CD4-positive, alpha-beta T cell treated with Interleukin-15 for 1 hour (primary cell): Measurements from ENCODE around the gene KDR.

Experiments used
- DNase-seq: peaks from one replicate; pipeline ENCODE4 v3.0.0-alpha.2; 2020

The KDR gene

DNA sequence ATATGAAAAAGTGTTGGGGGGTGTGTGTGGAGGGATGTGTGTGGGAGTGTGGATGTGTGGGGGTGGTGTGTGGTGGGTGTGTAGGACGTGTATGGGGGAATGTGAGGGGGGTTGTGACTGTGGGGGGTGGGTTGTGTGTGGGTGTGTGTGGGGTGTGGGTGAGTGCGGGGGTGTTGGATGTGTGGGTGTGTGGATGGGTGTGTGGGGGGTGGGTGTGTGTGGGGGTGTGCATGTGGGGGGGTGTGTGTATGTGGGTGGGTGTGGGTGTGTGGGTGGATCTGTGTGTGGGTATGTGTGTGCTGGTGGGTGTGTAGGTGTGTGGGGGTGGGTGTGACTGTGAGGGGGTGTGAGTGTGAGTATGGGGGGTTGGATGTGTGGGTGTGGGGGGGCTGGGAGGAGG is 47.8 kb downstream of the KDR start:
- no peak for DNase-seq

DNA sequence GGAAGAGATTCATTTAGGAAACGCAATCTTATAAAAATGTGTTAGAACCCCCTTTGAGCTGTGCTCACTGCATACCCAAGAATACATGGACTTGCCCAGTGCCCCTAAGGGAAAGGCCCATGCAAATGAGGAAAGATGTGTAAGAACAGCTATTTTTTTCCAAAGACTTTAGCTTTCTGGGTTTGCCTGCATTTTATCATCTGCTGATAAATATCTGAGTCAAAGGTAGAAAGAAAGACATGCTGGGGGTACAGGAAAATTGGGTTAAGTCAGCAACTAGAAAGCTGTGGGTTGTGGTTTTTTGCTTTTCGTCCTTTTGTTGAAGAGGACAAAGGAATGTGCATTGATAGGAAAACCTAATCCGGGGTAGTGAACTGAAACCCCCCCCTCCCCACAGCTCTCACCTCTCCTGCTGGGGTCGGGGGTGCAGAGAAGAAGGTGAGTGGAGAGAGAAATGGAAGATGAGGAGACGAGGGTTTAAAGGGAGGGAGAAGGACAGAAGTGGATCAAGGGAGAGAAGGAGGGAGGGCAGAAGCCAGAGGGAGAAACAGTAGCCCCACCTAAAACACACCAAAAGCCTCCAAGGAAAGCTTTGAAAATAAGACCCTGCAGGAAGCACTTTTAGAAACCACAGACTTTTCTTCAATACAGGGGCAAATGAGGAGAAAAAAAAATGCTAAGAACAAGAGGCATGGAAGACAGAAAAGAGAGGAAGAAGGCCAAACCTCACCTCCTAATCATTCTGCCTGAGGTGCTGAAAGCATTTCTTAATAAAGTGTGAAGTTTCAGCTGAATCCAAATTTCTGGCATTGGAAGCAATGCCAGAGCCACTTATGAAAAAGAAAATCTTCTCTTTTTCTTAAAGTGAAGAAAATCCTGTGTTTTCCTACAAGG is 49.3 kb downstream of the KDR start:
- DNase-seq, result no peak

DNA sequence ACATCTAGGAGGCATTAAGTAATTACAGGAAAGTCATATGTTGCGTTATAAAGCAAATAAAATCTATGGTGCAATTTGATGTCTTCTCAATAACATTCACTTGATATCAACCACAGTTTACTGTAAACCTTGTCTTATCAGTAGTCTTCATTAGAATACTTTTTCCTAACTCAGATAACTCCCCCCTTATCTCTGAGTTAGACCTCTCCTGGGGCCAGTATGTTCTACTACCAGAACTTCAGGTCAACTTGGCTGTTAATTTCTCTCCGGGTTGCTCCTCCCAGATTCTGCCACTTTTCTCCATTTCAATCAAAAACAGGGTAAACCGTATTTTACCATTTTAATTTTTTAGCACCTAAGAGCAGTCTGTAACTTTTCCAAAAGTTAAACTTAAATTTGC is 50.0 kb downstream of the KDR start:
- DNase-seq, result no peak

DNA sequence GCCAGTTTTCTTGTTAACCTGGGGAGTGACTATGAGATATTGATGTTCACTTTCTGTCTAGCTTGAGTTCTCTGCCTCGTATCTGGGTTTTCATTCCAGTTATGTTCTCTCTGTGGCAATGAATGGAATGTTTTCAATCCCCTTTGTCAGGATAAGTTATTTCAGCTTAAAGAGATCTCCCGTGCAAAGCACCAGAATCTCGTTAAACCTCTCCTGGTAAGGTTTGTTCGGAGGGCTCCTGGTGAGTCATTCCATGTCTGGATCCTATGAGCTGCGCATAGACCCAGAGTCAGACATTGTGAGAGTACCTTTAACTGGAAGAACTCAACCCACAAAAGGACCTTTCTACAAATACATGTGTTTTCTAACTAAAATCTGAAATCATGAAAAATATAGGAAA is 51.0 kb downstream of the KDR start:
- DNase-seq, result no peak

DNA sequence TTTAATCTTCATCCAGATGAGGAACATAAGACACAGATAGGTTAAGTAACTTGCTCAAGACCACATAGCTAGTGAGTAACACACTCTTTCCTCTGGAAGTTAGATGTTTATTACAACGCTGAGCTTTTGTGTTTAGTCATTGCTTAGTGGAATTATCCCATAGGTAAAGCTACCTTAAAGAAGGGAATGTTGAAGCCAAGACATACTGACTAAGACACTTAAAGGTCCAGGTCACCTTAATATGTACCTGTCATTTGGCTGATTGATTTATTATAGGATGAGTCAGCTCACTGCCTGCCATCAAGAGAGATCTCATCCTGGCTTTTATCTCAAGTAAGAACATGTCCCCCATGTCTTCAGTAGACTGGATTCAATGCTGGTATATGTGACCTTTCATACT is 53.4 kb downstream of the KDR start:
- DNase-seq, result no peak

DNA sequence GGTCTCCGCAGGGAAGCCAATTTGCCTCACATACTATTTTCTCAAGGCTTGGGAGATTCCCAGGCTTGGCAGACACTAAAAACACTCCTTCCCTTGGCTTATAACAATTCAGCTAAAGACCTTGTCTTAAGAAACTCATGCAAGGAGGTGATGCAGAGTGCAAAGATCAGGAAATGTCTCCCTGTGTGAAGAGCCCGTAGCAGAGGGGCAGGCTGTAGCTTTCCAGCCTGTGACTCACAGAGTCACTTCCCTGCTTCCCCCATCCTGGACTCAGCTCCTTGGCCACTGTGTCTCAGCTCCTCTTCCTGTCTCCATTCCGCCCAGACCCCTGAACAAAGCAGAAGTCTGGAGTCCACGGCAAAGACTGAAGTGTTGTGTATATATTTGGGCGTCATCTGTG is 56.1 kb downstream of the KDR start:
- DNase-seq, result no peak

DNA sequence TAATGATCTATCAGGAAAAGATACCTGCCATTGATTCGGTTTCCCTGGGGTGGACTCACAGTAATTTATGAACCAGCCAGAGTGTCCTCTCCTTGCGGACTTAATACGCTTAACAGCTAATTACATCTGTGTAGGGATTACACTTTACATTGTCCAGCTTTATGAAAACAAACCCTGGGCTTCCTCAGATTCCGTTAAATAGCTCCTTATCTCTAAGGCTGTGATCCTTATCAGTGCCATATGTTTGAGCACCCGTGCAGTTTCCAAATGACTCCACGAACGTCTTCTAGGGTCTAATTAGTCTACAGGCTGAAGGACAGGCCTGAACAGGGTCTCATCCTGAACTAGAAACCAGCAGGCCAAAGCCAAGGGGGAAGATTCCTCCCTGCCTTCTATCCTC is 56.9 kb downstream of the KDR start:
- no peak for DNase-seq

DNA sequence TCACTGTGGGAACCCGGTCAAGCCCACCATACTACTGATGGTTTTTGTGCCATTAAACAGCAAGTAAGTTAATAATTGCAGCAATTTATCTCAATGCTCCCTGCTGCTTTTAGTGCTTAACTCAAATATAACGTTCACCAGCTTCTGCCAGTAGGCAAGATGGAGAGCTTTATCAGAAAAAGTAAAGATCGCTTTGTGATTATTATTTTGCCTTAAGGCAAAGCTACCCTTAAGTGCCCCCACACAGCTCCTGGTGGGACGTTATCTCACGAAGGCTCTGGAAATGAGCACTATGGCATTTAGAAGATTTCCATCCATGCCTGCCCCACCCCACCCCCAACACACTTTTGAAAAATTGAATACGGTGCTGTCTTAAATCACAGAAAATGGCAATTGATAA is 59.4 kb downstream of the KDR start:
- DNase-seq, result no peak

DNA sequence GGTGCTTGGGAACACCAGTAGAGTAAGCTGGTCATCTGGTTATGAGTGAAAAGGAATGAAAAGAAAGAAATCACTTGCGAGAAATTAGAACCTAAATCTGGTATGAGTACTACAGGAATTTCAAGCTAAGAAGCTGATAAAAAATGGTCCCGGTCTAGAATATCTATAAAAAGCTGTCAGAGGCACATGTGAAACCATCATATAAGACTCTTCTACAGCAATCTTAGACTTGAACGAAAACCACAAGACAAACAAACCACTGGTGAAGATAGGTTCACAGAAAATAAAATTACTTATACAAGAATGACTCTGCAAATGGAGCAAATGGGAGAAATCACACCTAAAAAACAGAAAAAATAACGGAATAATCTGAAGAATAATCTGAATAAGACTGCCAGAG is 69.9 kb downstream of the KDR start:
- no peak for DNase-seq

DNA sequence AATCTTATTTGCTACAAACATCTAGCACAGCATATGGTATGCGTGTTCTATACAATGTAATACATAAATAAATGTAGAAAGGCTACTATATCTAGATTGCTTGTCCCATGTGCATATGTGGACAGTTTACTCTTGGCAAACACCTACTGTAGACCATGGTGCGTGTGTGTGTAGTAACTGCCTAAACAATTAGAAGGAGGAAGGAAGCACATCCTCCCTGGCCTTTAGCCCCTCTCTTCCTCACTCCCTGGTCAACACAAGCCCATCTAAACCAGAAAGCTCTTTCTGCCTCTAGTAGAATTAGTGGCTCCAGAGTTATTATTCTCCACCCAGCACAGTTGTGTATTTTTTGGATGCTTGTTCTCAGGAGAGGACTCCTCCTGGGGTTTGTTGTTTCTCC is 73.9 kb downstream of the KDR start:
- DNase-seq, result no peak

DNA sequence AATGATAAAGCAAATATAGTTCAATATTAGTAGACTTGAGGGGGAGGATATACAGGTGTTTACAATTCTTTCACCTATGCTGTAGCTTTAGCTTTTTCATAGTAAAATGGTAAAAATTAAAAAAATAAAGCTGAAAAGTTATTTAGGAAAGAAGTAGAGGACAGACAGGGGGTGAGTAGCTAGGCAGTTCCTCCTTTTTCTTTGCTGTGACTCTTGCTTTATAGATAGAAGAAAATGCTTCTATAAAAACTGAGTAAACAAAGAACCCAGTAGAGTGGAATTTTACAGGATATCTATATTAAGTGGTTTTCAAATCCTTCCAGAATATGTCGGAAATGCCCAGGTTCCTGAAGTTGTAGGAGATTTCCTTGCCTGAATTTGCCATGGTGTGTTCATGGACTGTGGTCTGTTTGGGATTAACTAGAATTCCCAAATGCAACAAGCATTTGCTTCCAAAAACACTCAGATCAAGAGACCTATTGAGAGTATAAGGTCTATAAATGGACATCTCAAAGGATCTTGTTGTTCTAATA is 74.9 kb downstream of the KDR start:
- DNase-seq, result no peak

DNA sequence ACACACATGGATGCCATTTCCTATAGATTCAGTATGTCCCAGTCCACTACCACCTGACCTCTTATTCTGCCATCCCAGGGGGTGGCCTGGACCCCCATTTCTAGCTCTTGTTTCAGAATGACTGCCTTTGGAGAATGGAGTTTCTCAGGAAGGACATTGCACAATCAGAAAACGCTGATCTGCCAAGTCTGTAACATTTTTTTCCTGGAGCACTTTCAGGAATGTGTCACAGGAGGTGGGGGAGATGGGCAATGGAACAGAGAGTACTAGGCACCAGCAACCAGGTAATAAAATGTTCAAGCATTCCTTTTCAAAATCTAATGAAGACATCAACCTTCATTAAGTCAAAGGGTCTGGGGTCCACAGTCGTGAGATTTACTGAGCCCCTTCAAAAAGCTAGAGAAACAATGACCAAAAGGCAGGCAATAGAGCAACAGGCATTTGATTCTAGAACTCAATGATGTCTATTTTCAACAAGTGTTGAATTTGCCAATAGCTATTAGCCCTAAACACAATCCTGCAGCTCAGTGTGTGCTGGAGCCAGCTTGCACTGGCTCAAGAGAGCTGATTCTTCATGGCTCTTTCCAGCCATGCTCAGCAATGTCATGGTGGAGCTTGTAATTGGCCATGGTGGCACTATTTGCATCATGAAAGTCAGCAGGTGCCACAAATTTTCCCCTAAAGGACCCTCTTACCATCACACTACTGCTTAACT is 87.1 kb downstream of the KDR start:
- DNase-seq, result no peak

DNA sequence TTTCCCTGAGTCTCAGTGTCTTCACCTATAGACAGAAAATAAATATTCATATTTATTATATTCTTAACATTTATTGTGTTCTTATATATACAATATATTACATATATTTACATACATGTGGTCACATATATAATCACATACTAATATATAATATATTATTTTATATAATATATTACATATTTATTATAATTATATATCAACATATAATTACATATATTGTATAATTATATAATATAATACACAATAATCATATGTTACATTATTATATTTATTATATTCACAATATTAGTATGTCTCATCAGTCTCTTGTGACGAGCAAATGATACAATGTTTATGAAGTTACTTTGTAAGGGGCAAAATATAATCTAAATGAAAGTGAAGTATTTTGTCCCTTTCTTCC is 87.7 kb downstream of the KDR start:
- no peak for DNase-seq

DNA sequence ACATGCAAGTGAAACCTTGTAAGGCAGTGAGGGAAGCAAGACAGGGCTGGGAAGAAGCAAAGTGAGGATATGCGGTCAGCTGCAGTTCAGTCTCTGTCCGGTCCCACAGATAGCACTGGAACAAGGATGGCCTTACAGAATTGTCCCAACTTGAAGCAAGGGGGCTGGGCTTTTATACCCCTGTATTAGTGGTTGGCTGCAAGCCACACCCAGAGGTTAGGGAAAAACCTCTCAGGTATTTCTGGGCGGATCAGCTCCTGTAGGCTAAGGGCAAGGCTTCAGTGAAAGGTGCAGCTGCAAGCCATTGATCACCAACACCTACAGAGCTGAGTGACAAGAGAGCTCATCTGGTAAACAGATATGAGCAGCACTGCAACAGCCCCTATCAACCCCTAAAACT is 89.0 kb downstream of the KDR start:
- no peak for DNase-seq

DNA sequence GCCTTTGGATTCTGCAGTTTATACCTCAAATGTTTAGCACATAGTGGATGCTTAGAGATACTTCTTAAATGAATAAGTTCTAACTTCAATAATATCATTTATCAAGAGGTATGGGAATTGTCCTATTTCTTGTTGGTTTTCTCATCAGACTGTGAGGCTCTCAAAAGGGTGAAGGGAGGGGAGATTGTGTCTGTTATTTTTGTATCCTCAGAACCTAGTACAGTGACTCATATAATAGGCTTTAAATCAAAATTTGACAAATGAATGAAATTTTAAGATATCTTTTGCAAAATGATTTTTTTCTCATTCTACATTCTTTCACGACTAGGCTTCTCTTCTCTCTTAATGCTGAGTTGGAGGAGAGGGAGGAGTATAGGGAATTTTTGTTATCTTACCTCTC is 89.5 kb downstream of the KDR start:
- no peak for DNase-seq

DNA sequence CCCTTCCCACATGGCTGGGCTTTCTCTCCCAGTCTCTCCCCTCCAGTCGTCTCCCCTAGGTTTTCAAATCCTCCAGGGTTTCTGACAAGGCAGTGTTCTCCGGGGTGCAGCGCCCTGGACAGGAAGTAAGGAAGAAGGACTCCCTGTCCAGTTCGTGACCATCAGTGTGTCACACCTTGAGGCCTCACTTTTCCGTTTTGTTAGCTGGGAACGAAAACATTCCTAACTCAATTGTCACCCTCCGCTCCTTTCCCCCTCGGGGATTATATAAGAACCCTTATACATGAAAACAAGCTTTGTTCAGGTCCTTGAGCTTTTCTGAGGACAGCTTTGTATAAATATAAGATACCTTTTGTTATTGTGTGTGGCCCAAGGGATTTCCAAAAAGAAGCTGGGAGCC is 92.1 kb downstream of the KDR start:
- DNase-seq, result no peak

DNA sequence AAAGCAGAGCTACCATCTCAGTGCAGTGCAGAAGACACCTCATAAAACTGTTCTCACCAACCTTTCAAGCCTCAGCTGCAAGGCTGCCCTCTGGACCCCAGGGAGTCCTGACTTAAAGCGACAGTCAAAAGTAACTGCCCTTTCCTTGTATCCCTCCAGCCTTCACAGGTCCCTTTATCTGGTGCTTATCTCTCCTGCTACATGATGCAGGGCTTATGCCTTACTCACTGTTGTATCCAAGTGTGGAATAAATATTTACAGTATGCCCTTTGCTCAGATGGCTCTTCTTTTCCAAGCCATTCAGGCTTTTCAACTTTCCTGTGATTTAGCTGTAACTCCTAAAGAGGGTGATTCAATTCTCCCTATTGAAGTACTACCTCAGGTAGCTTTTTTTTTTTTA is 92.6 kb downstream of the KDR start:
- DNase-seq, result no peak

DNA sequence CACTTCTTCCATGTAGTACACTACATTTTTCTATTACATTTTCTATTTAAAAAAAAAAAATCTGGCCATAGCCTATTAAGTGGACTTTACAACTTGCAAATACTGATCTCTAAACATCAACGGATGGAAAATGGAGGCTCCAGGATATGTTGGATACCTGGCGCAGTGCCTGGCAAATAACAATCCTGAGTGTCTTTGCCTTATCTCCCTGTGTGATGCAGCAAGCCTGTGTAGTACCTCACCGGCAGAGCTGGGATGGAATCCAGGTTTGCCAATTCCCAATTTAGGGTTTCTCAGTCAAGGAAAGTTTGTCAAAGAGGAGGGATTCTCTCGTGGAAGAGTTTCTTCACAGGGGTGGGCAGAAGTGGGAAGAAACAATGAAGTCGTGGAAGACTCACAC is 93.2 kb downstream of the KDR start:
- DNase-seq, result no peak

DNA sequence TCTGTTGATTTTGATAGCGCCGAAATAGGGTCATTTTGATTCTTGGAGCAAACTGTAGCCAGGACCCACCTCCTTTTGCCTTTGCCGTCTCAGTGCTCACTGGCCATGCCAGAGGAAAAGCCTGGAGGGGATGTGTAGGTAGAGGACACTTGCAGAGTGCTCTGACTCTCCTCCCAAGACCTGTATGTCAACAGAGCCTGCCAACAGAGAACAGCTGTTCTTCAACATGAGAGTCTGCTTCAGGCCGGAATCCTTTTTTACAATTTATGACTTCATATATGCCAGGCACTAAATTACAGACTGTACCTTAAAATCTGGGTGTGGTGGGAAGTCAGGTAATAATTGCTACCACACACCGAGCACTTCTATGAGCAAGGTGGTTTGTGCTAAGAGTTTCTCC is 94.2 kb downstream of the KDR start:
- DNase-seq, result no peak

DNA sequence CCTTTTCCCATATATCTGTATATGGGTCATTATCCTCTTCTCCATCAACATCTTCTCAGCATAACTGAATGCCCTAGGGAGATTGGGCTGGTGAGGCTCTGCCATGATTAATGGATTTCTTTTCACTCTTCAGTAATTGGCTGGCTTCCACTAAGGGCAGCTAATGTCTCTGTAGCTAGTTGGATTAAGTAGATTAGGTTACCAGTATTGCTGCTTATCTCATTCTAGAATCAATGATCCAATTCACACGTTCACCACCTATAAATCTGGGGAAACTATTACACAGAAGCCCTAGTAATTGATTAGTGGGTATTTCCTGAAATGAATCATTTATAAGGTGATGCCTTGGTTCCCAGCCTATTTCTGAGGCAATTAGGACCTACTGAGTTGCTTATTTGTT is 94.8 kb downstream of the KDR start:
- DNase-seq, result no peak

DNA sequence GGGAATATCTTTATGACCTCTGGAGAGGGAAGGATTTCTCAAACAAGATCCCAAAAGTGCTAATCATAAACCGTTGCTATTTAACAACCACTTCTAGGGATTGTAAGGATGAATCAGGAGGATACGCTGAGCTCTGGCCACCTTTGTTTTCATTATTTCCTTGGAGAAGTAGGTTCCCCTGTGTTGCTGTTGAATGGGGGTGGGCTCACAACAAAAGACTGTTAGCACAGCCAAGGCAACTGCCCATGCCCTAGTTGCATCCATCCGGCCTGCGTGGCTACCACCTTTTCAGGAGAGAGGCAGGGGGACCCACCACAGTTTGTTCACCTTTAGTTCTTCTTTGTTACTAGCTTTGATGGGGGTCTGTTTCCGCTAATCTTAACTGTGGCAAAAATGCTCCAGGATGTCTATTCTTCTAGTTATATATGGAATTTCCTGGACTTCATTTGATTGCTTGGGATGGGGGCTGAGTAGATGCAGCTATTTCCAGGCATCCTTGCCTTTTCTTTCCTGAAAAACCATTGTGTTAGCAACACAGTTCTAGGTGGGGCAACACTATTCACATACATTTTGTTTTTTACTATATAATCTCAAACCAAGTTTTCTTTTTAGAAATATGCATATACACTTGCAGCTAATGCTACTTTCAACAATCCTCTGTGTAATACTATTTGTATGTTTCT is 95.4 kb downstream of the KDR start:
- no peak for DNase-seq

DNA sequence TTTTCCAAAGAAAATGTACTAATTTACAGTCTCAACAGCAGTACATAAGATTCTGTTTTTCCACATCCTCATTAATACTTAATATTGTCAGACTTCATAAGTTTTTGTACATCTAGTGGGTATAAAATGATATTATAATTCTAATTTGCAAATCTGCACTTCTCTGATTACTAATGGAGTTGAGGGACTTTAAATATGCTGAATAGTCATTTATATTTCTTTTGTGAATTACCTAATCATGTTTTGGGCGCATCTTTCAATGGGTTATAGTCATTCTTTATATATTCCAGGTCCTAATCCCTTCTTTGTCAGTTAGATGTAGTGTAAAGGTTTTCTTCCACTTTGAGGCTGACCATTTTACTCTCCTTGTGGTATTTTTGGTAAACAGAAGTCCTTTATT is 96.1 kb downstream of the KDR start:
- DNase-seq, result no peak
